GM21390 (cell line): ENCODE data around the gene MS4A14.
"Not testable (repeated sequence)": the region's sequence is repeated elsewhere in the genome, so short reads cannot be mapped to it uniquely, and the experiment has no call there.

ENCODE experiments used
- ATAC-seq: cut with Tn5 transposase; IDR thresholded peaks from one replicate; pipeline ENCODE4 v1.9.1; 2021; ENCODE audit not compliant: unreplicated experiment

Gene MS4A14

DNA sequence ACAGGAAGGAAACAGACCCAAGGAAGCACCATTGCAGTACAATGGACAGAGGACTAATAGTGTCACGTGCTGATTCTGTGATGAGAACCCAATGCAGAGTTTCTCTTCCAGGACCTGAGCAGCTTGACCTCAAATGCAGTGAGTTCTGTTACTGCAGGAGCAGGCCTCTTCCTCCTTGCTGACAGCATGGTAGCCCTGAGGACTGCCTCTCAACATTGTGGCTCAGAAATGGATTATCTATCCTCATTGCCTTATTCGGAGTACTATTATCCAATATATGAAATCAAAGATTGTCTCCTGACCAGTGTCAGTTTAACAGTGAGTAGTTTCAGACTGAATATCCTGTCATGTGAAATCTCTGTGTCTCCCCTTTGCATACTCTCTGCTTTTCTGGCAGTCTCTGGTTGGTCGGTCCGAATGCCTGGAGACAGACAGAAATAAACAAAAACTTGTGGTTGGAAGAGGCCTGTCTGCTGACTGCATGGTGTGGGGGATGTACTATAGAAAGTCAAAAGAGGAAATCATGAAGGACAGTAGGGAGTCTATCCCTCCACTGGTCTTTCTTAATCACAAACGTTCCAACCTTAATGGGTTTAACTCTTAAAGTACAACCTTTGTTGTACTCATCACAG lies 6.9 kb upstream of the MS4A14 start:
- peak; percentile 93 for ATAC-seq

DNA sequence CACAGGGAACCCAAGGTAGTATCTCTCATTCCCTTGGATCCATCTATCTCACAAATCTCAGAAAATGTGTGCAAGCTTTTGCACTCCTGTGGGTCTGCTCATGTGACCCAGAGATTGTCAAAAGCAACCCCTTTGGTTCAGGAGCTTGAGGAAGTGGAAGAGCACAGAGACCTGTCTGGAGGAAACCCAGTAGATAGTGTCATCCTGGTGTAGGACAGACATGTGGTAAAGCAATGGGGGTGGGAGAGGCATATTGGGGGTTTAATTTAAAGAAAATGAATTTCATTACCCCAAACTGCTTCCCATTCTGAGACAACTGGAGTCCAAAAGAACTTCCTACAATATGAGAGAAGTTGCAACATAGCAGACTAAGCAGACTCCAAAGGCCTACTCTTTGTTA lies 5.8 kb upstream of the MS4A14 start:
- ATAC-seq = no peak

DNA sequence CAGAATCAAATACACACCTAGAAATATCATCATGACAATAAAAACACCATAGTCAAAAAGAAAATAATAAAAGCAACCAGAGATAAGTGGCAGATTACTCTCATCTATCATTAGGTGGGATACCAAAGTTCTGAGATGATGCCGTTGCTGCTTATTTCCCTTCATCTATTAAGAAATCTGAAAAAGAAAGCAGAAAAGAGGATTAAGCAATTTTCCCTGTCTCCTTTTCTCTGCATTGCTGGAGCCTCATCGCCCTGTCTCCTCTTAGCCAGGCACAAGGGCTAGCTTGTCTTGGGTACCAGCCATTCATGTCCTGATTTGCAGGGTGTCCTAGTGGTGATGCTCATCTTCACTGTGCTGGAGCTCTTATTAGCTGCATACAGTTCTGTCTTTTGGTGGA lies 3.9 kb upstream of the MS4A14 start:
- no peak for ATAC-seq

DNA sequence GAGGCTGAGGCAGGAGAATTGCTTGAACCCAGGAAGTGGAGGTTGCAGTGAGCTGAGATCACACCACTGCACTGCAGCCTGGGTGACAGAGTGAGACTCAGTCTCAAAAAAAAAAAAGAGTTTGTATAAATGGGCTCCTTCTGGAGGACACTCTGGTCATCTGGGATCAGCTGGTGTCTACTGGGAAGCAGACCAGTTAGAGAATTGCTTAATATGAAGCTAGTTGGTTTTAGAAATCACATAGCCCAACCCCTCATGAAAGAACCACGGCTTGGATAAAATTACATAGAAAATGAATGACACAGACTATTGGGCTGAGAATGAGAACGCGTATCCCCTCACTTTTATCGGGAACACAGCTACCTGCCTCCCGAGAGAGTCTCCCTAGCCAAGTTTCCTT lies 3.2 kb upstream of the MS4A14 start:
- no peak for ATAC-seq

DNA sequence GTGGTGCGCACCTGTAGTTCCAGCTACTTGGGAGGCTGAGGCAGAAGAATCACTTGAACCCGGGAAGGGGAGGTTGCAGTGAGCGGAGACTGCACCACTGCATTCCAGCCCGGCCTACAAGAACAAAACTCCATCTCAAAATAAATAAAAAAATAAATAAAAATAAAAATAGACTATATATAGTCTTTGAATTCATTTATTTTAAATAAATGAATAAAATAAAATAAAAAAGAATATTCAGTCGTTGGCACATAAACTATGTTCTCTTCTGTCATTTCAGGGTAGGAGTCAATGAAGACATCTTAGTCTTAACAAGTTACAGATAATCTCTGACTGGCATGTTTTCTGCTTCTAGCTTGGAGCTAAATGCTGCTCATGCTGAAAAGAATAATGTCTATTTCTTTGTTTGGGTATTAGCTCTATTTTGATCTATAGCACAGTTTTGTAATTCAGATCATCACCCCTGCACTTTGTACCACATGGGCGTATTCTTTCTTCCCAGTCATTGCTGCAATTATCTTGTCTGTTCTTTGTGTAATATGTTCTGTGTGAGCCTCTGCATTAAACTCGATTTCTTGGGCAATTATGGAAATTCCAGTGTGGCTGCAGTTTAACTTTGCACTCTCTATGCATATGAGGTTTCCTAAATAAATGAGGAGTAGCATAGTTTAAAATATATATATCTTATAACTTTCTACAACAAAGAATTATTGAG lies 1.4 kb upstream of the MS4A14 start:
- ATAC-seq = no peak

DNA sequence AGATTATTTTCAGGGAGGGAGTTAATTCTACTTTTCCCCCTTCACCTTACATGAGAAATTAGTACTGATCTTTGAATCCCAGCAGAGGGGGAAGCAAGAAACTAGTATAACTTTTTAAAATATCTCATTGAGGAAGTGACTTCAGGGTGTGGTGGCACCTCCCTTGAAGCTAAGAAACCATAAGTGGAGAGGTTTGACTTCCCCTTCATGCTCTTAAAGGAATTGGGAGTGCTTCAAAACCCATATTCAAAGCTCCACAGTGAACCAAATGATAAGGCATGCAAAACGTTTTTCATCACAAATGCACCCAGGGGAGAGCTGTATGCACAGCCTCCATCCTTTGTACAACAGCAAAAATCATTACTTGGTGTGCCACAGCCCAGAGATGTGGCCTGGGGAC lies 540 bp downstream of the MS4A14 start:
- ATAC-seq = peak; percentile 83

DNA sequence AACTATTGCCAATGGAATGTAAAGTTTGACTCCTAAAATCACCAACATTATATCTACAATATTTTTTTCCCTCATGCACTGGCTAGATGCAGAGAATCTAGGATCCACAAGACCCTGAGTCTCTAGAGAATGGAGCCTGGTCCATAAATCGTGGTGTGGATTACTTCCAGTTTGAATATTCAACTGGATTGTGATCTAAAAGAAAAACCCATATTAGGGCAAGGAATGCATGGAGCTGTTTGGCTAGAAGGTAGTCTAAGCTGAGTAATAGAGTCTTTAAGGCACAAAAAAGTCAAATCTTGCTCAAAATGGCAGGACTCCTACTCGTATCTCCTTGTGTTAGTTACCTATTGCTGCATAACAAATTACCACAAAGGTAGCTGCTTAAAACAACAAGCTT lies 23.8 kb downstream of the MS4A14 start:
- no peak for ATAC-seq

DNA sequence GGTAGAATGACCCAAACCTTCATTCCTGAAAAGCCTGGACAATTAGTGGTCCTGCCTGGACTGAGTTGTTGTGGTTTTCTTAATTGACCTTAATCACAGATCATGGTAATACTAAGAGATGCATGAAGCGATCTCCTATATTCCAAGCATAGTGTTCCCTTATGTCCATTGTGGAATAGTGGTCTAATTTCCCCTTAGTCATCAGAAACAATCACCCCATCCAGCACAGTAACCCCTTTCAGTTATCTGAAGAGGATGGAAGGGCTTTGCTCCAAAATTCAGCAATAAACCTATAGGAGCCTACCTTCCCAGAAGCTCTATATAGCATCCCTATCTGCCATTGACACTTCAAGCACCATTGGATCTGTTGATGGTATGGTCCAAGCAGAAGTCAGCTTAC lies 26.4 kb downstream of the MS4A14 start:
- ATAC-seq = no peak

DNA sequence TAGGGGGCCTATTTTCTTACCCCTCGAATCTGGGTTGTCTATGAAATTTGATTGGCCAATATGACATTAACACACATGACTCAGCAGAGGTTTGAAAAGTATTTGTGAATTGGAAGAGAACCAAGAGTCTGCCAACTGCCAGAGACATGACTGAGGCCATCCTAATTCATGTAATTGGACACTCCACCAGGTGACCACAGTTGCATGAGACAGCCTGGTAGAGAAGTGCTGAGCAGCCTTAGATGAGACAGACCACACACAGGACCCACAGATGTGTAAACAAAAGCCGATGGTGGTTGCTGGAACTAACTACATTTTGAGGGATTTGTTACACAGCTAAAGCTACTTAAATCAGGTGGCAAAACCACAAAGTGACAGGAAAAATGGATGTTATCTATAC lies 32.3 kb downstream of the MS4A14 start:
- ATAC-seq = no peak

DNA sequence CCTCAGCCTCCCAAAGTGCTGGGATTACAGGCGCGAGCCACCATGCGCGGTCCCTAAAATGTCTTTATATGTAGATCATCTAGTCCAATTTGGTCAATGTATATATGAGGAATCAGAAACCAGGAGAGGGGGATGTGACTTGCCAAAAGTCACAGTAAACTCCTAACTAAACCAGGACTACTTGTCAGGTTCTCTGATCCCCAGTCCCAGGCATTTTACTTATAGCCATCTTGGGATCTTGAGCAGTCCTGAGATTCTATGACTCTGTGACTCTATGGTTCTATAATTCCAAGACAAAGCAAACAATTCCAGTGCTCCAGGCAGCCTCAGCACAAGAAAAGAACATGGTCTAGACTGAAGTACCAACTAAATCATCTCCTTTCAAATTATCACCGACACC lies 33.0 kb downstream of the MS4A14 start, which contains the start of gene MS4A5:
TSS of gene MS4A5 (plus strand) at position 301 of the 400 bp plus-strand sequence. CDS start 103 bp downstream, outside the sequence.
- ATAC-seq = no peak

DNA sequence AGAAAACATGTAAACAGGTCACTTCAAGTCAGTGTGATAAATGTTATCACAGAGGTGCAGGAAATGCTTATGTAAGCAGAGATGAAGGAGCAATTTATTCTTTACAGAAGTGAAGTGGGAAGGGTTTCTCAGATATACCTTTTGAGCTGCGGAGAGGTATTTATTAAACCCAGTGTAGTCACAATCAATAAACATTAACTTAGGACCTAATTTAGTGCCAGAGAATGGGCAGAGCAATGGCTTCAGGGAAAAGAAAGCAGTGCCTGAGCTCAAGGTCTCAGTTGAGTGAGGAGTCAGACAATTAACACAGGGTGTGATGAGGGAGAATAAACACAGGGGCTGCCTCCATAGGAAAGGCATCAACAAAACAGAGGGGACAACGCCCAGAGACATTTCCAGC lies 35.0 kb downstream of the MS4A14 start:
- ATAC-seq = no peak

DNA sequence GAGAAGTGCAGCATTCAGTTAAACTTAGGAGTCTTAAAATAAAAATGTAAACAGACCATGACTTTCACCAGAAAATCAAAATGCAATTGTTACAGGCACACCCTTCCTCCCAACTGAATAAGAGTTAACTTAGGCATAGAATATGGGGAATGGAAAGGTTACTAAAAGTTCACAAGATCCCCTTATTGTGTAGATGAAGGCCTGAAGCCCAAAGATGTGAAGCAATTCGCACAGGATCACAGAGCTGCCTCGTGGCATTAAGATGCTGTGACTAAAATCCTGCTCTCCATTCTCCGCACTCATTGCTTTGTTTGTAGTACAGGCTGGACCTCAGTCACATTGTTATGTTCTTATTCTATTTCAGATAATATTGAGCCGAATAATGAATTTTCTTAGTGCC lies 37.1 kb downstream of the MS4A14 start:
- ATAC-seq = no peak

DNA sequence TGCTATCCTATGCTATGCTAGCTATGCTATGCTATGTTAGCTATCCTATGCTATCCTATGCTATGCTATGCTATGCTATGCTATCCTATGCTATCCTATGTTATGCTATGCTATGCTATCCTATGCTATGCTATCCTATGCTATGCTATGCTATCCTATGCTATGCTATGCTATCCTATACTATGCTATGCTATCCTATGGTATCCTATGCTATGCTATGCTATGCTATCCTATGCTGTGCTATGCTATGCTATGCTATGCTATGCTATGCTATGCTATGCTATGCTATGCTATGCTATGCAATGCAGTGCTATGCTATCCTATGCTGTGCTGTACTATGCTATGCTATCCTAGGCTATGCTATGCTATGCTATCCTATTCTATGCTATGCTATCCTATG lies 50.8 kb downstream of the MS4A14 start:
- ATAC-seq = no peak

DNA sequence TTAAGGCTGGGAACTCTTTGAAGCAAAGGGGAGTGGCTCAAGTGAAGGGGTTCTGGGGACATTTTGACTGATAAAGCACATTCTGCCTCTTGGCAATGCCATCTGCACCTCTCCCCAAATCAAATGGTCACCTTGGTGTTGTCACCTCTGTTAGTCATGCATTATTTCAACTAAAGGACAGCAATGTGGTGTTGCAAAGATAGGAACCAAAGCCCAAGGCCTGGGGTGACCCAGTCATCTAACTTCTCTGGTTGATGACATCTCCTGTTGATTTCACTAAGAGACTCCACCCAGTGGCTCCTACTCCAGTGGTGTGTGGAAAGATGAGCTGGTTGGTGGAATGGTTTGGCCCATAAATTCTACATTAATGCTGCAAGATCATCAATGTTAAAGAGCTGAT lies 51.6 kb downstream of the MS4A14 start:
- no peak for ATAC-seq

DNA sequence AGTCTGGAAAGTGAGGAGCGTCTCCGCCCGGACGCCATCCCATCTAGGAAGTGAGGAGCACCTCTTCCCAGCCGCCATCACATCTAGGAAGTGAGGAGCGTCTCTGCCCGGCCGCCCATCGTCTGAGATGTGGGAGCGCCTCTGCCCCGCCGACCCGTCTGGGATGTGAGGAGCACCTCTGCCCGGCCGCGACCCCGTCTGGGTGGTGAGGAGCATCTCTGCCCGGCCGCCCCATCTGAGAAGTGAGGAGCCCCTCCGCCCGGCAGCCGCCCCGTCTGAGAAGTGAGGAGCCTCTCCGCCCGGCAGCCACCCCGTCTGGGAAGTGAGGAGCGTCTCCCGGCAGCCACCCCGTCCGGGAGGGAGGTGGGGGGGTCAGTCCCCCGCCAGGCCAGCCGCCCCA lies 54.9 kb downstream of the MS4A14 start:
- ATAC-seq = not testable (repeated sequence)

DNA sequence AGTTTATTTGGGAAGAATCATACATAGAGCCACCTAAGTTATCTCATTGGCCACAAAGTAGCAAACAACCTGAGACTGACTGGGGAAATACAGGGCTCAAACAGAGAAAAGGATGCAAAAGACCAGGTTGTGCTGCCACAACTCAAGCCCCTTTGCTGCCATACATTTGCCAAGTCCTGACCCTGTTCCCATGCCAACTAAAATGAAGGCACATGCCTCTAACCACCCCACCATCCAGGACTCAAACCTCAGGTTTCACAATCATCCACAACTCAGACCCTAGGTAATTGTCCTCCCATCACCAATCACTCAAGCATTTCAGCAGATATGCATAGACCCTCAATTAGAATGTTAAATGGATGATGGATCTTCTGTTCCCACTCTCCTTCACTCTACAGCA lies 58.0 kb downstream of the MS4A14 start:
- ATAC-seq = no peak

DNA sequence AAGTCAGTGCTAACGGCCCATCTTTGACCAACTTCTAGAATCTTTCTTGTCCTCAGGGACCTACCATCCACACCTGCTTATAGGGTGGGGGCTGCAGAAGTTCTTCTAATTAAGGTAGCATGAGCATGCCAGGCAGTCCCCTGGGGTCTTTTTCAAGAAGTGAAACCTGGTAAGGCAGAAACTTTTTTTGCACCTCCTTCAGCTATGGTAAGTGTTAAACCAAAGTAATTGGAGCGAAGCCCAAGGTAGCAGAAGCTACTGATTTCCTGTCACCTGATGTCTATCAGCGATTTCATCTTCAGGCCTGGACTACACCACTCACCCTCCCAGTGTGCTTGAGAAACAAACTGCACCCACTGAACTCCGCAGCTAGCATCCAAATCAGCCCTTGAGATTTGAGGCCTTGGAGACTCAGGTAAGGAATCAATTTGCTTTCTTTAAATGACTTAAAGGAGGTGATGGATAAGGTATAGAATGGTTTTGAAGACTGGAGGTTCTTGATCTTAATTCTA lies 59.3 kb downstream of the MS4A14 start, which contains the start of gene MS4A1:
TSS of gene MS4A1 (plus strand) at position 317 of the 512 bp plus-strand sequence. CDS start 6,528 bp downstream, outside the sequence.
- peak; percentile 76 for ATAC-seq

DNA sequence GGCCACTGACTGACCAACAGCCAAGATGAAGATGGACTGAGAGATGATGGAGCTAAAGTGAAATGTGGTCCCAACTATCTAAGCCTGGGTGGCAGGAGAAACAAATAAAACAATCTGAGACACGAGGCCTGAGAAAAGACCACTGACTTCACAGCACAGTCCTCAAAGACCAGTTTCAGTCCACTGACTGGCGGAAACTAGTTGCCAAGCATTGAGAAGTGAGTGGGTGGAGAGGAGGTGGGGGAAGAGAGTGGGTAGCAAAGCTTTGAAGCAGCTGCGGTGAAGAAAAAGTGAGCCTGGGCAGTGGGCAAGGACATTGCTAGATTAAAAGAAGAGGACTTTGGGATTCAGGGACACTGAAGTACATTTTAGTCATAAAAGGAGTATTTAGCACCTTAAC lies 61.3 kb downstream of the MS4A14 start:
- ATAC-seq = peak; percentile 39

DNA sequence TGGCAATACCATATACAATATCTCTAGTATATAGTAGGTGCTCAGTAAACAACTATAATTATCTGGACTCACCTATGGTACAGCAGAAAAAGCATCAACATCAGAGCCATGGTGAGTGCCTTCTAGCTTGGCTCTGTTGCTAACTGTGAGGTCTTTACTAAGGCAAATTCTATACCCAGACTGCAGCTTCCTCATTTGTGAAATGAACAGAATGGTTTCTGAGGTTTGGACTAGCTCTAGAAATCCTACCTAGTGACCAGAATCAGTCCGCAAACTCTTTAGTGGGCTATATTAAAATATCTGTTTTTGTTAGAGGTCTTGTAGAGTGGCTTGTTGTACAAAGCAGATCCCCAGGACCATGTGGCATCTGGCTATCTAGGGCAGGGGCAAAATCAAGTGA lies 63.1 kb downstream of the MS4A14 start:
- ATAC-seq = no peak
